Testis (tissue), 2 donors: ENCODE results near the gene TPPP.

Experiments
- POLR2A ChIP-seq: fragments of 450-650 bp; IDR thresholded peaks from one replicate; pipeline ENCODE4 v1.6.1; 2017; ENCODE audit warnings: antibody characterized with exemption, mild to moderate bottlenecking, moderate library complexity
- TF ChIP-seq, protein P1 (sequence below), 3 experiments: fragments of 450-650 bp in 2 of 3; fragments of 200-600 bp in 1 of 3; sonication (generic) in 1 of 3; IDR thresholded peaks; one replicate each; pipeline ENCODE4 v1.5.1; 2016 to 2019; ENCODE audit warnings: antibody characterized with exemption in 3 of 3, mild to moderate bottlenecking in 2 of 3, moderate library complexity in 1 of 3

DNA sequence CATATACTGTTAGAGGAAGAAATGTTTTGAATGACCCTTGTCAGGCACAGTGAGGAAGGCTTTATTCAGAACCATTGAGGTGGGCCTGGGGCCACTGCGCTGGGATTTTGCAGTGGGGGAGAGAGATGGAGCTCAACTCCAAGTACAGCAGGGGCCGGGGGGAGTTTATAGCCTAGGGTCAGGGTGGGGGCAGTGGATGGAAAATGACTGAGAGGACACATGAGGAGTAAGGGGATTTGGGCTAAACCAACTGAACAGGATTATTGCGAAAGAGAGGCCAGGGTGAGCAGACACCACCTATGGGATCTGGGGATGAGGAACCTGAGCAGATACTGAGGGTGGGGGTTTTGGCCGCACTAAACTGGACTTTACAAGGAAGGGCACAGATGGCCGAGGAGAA lies 74.7 kb downstream of the TPPP start:
- TF ChIP-seq, protein P1, sequence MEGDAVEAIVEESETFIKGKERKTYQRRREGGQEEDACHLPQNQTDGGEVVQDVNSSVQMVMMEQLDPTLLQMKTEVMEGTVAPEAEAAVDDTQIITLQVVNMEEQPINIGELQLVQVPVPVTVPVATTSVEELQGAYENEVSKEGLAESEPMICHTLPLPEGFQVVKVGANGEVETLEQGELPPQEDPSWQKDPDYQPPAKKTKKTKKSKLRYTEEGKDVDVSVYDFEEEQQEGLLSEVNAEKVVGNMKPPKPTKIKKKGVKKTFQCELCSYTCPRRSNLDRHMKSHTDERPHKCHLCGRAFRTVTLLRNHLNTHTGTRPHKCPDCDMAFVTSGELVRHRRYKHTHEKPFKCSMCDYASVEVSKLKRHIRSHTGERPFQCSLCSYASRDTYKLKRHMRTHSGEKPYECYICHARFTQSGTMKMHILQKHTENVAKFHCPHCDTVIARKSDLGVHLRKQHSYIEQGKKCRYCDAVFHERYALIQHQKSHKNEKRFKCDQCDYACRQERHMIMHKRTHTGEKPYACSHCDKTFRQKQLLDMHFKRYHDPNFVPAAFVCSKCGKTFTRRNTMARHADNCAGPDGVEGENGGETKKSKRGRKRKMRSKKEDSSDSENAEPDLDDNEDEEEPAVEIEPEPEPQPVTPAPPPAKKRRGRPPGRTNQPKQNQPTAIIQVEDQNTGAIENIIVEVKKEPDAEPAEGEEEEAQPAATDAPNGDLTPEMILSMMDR (IDR thresholded peaks at IDR 0.05): no peak
- TF ChIP-seq POLR2A: no peak
